ENCODE data around the gene PHAF1. TPM values are rescaled to one million over a fixed set of nuclear protein-coding genes. Genes with fewer than 3 reads are reported as not detected.

Gene PHAF1
- total and polyA plus RNA-seq, 2 donors (not counting 1 experiment from before 2014, with no cell fraction given): 18.3 to 21.5 TPM

DNA sequence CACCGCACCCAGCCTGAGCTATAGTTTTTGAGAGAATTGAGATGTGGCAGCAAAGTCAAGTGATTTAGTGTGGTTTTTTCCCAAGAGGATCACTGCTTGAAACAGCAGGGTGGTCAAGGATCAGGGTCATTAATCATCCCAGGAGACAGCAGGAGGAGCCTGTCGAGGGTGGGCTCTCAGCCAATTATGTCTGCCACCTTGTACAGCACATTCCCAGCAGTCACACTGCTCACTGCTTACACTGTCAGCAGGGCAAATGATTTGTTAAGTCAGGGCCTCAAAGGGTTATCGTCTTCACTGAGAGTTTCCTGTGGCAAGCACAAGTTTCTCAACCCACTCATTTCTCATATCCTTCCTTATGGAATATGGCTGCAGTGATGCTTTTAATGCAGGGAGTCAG, 27.9 kb downstream of the PHAF1 start:
- no peak overlapping the region for H3K4me2 ChIP-seq (ENCODE audit: extremely low read depth, insufficient read depth, low read length)
- no peaks in the 10 kb centered on the region for H3K9me3 ChIP-seq (ENCODE audit: control insufficient read depth, insufficient read depth, low read depth, low read length)
- H3K9ac ChIP-seq (ENCODE audit: insufficient read depth, low read length): no peak overlapping the region
- no peak overlapping the region for H3K27ac ChIP-seq (ENCODE audit: insufficient read depth, low read length)
- H3K27me3 ChIP-seq (ENCODE audit: control insufficient read depth, insufficient read depth, low read length): no peaks in the 10 kb centered on the region
- TF ChIP-seq, protein P1, sequence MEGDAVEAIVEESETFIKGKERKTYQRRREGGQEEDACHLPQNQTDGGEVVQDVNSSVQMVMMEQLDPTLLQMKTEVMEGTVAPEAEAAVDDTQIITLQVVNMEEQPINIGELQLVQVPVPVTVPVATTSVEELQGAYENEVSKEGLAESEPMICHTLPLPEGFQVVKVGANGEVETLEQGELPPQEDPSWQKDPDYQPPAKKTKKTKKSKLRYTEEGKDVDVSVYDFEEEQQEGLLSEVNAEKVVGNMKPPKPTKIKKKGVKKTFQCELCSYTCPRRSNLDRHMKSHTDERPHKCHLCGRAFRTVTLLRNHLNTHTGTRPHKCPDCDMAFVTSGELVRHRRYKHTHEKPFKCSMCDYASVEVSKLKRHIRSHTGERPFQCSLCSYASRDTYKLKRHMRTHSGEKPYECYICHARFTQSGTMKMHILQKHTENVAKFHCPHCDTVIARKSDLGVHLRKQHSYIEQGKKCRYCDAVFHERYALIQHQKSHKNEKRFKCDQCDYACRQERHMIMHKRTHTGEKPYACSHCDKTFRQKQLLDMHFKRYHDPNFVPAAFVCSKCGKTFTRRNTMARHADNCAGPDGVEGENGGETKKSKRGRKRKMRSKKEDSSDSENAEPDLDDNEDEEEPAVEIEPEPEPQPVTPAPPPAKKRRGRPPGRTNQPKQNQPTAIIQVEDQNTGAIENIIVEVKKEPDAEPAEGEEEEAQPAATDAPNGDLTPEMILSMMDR (conservative IDR thresholded peaks at IDR 0.05 in 1 of 2, IDR thresholded peaks at IDR 0.05 in 1 of 2; ENCODE audit: low read depth in 1 of 2, low read length in 2 of 2): no peak
- no peak for TF ChIP-seq EZH2 (IDR thresholded peaks at IDR 0.05; ENCODE audit: low read length, missing control alignments)
- no peaks in the 10 kb centered on the region for H4K20me1 ChIP-seq (ENCODE audit: control insufficient read depth, extremely low read depth, insufficient read depth, low read length)
- peak in 1 of 2 donors; percentile 45 for DNase-seq (ENCODE audit: low read depth in 2 of 2)
- H2AFZ ChIP-seq (ENCODE audit: low read length): no peak overlapping the region
- H3K4me1 ChIP-seq (ENCODE audit: control insufficient read depth, extremely low read depth, insufficient read depth, low read length): no peaks in the 10 kb centered on the region
- no peaks in the 10 kb centered on the region for H3K79me2 ChIP-seq (ENCODE audit: control insufficient read depth, insufficient read depth, low read length)
- no peak overlapping the region for H3K4me3 ChIP-seq (replicated peaks in 1 of 4; ENCODE audit: control extremely low read depth in 1 of 4, insufficient read depth in 1 of 4, low read depth in 3 of 4, low read length in 4 of 4)
- peaks cover 18% of the 10 kb centered on the region for H3K36me3 ChIP-seq (ENCODE audit: control insufficient read depth, insufficient read depth, low read length)

DNA sequence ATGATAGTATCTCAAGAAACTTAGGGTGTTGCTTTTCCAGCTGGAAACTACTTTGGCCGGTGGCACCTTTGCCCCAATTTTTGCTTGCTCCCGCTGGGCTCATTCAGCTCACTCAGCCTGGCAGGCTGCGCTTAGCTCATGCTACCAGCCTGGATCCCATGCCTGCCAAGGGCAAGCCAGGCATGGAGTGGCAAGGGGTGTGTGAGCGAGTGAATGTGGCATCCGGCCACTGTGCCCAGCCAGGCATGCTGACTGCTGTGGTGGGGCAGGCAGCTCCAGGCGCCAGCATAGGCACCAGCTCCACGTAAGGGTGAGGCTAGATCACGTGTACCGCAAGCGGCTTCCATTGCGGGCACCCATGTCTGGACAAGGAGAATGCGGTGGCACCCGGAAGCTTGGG, 31.6 kb downstream of the PHAF1 start:
- no peaks in the 10 kb centered on the region for H3K27me3 ChIP-seq (ENCODE audit: control insufficient read depth, insufficient read depth, low read length)
- H3K79me2 ChIP-seq (ENCODE audit: control insufficient read depth, insufficient read depth, low read length): no peaks in the 10 kb centered on the region
- H3K36me3 ChIP-seq (ENCODE audit: control insufficient read depth, insufficient read depth, low read length): peaks cover 20% of the 10 kb centered on the region
- no peak overlapping the region for H3K4me2 ChIP-seq (ENCODE audit: extremely low read depth, insufficient read depth, low read length)
- no peak for DNase-seq (ENCODE audit: low read depth in 2 of 2)
- TF ChIP-seq EZH2 (IDR thresholded peaks at IDR 0.05; ENCODE audit: low read length, missing control alignments): no peak
- TF ChIP-seq, protein P1 (conservative IDR thresholded peaks at IDR 0.05 in 1 of 2, IDR thresholded peaks at IDR 0.05 in 1 of 2; ENCODE audit: low read depth in 1 of 2, low read length in 2 of 2): no peak
- no peaks in the 10 kb centered on the region for H3K4me1 ChIP-seq (ENCODE audit: control insufficient read depth, extremely low read depth, insufficient read depth, low read length)
- H3K9me3 ChIP-seq (ENCODE audit: control insufficient read depth, insufficient read depth, low read depth, low read length): no peaks in the 10 kb centered on the region
- H4K20me1 ChIP-seq (ENCODE audit: control insufficient read depth, extremely low read depth, insufficient read depth, low read length): no peaks in the 10 kb centered on the region
- H3K4me3 ChIP-seq (replicated peaks in 1 of 4; ENCODE audit: control extremely low read depth in 1 of 4, insufficient read depth in 1 of 4, low read depth in 3 of 4, low read length in 4 of 4): no peak overlapping the region
- no peak overlapping the region for H3K27ac ChIP-seq (ENCODE audit: insufficient read depth, low read length)
- H2AFZ ChIP-seq (ENCODE audit: low read length): no peak overlapping the region
- no peak overlapping the region for H3K9ac ChIP-seq (ENCODE audit: insufficient read depth, low read length)

DNA sequence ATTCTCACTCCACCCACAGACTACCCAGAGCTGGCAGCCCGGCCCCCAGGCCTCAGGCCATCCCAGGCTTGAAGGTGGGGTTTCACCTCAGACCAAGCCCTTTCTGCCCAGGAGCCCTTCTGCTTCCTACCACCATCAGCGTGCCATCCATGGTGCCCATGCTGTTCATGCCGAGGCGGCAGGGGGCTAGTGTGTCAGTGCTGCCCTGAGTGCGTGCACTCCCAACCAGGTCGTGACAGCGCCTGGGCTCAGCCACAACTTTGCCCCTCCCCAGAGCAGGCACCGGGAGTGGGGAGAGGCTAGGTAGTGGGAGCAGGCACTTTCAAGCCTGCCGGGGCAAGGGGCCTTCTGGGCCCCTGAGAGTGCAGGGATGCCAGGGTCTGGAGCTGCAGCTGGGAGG, 32.6 kb downstream of the PHAF1 start:
- Histone ChIP-seq H3K27me3 (ENCODE audit: control insufficient read depth, insufficient read depth, low read length) (no peaks in the 10 kb centered on the region), H3K4me1 (ENCODE audit: control insufficient read depth, extremely low read depth, insufficient read depth, low read length) (no peaks in the 10 kb centered on the region), H2AFZ (ENCODE audit: low read length) (no peak overlapping the region), H4K20me1 (ENCODE audit: control insufficient read depth, extremely low read depth, insufficient read depth, low read length) (no peaks in the 10 kb centered on the region), H3K79me2 (ENCODE audit: control insufficient read depth, insufficient read depth, low read length) (no peaks in the 10 kb centered on the region), H3K27ac (ENCODE audit: insufficient read depth, low read length) (no peak overlapping the region), H3K4me2 (ENCODE audit: extremely low read depth, insufficient read depth, low read length) (no peak overlapping the region), H3K36me3 (ENCODE audit: control insufficient read depth, insufficient read depth, low read length) (peaks cover 26% of the 10 kb centered on the region), H3K9ac (ENCODE audit: insufficient read depth, low read length) (no peak overlapping the region), H3K9me3 (ENCODE audit: control insufficient read depth, insufficient read depth, low read depth, low read length) (no peaks in the 10 kb centered on the region), H3K4me3 (replicated peaks in 1 of 4; ENCODE audit: control extremely low read depth in 1 of 4, insufficient read depth in 1 of 4, low read depth in 3 of 4, low read length in 4 of 4) (no peak overlapping the region)
- no peak for TF ChIP-seq EZH2 (IDR thresholded peaks at IDR 0.05; ENCODE audit: low read length, missing control alignments)
- TF ChIP-seq, protein P1 (conservative IDR thresholded peaks at IDR 0.05 in 1 of 2, IDR thresholded peaks at IDR 0.05 in 1 of 2; ENCODE audit: low read depth in 1 of 2, low read length in 2 of 2): no peak
- no peak for DNase-seq (ENCODE audit: low read depth in 2 of 2)
